HG03457 (cell line): ENCODE measurements around the gene LLGL2.

Experiments used
- ATAC-seq: cut with Tn5 transposase; IDR thresholded peaks from one replicate; pipeline ENCODE4 v1.9.1; 2021; ENCODE audit warnings: moderate number of reproducible peaks; ENCODE audit not compliant: unreplicated experiment

Gene LLGL2

GRCh38 chr17:75490953-75491649 lies 34.4 kb upstream of the LLGL2 start:
- ATAC-seq = no peak

GRCh38 chr17:75491680-75492079 lies 33.8 kb upstream of the LLGL2 start:
- ATAC-seq = no peak

- no peak for ATAC-seq
Measured at GRCh38 chr17:75492555-75493168, 32.8 kb upstream of the LLGL2 start.

- ATAC-seq = no peak
Measured at GRCh38 chr17:75493476-75494129, 31.9 kb upstream of the LLGL2 start.

GRCh38 chr17:75494326-75494877 lies 31.1 kb upstream of the LLGL2 start:
- no peak for ATAC-seq

- no peak for ATAC-seq
Measured at GRCh38 chr17:75496005-75496404, 29.5 kb upstream of the LLGL2 start.

- no peak for ATAC-seq
Measured at GRCh38 chr17:75498039-75498725, 27.3 kb upstream of the LLGL2 start.

GRCh38 chr17:75498726-75499213 lies 26.7 kb upstream of the LLGL2 start:
- no peak for ATAC-seq

GRCh38 chr17:75499313-75500022 lies 26.0 kb upstream of the LLGL2 start:
- no peak for ATAC-seq

- no peak for ATAC-seq
Measured at GRCh38 chr17:75500419-75501216, 24.9 kb upstream of the LLGL2 start.

- no peak for ATAC-seq
Measured at GRCh38 chr17:75501378-75502071, 24.0 kb upstream of the LLGL2 start.

- no peak for ATAC-seq
Measured at GRCh38 chr17:75502072-75502720, 23.3 kb upstream of the LLGL2 start.

- no peak for ATAC-seq
Measured at GRCh38 chr17:75502721-75503329, 22.7 kb upstream of the LLGL2 start.

GRCh38 chr17:75503337-75503950 lies 22.1 kb upstream of the LLGL2 start:
- ATAC-seq = no peak

GRCh38 chr17:75503976-75504346 lies 21.5 kb upstream of the LLGL2 start:
- no peak for ATAC-seq

- ATAC-seq = no peak
Measured at GRCh38 chr17:75504347-75505151, 20.9 kb upstream of the LLGL2 start.

GRCh38 chr17:75505152-75505409 lies 20.4 kb upstream of the LLGL2 start:
- no peak for ATAC-seq
